Hepatocyte (in vitro differentiated cells): ENCODE results near the gene BCAP29. TPM values are rescaled to one million over a fixed set of nuclear protein-coding genes. Genes with fewer than 3 reads are reported as not detected.

ENCODE experiments used
- DNase-seq: peaks from one replicate; pipeline ENCODE4 v3.0.0-alpha.2; 2016; ENCODE audit warnings: low spot score
- H2AFZ ChIP-seq: fragments of 200-600 bp; sonication (generic); 2 replicates; pipeline ENCODE4 v1.6.0; 2016; ENCODE audit warnings: antibody characterized with exemption, mild to moderate bottlenecking
- H3K27ac ChIP-seq: fragments of 200-600 bp; sonication (generic); 2 replicates; pipeline ENCODE4 v1.5.1; 2016; ENCODE audit warnings: mild to moderate bottlenecking
- H3K27me3 ChIP-seq: fragments of 200-600 bp; sonication (generic); 2 replicates; pipeline ENCODE4 v1.6.1; 2016
- H3K36me3 ChIP-seq: fragments of 200-600 bp; sonication (generic); replicated peaks from 2 replicates; pipeline ENCODE4 v1.5.1; 2016; ENCODE audit warnings: low read depth; ENCODE audit not compliant: insufficient read depth
- H3K4me1 ChIP-seq: fragments of 200-600 bp; sonication (generic); 2 replicates; pipeline ENCODE4 v1.5.1; 2016; ENCODE audit warnings: mild to moderate bottlenecking, moderate library complexity; ENCODE audit not compliant: insufficient read depth
- H3K4me2 ChIP-seq: fragments of 200-600 bp; sonication (generic); 2 replicates; pipeline ENCODE4 v1.6.0; 2016
- H3K4me3 ChIP-seq: fragments of 200-600 bp; sonication (generic); 2 replicates; pipeline ENCODE4 v1.5.1; 2016; ENCODE audit warnings: mild to moderate bottlenecking
- H3K79me2 ChIP-seq: fragments of 200-600 bp; sonication (generic); 2 replicates; pipeline ENCODE4 v1.6.0; 2017; ENCODE audit warnings: mild to moderate bottlenecking
- H3K9me2 ChIP-seq: fragments of 200-600 bp; sonication (generic); replicated peaks from 2 replicates; pipeline ENCODE4 v1.6.0; 2017; ENCODE audit warnings: mild to moderate bottlenecking; ENCODE audit not compliant: insufficient read depth
- H3K9me3 ChIP-seq: fragments of 200-600 bp; sonication (generic); 2 replicates; pipeline ENCODE4 v1.5.1; 2016; ENCODE audit warnings: low read depth, mild to moderate bottlenecking
- H4K20me1 ChIP-seq: fragments of 200-600 bp; sonication (generic); 2 replicates; pipeline ENCODE4 v1.6.0; 2016; ENCODE audit warnings: mild to moderate bottlenecking; ENCODE audit not compliant: insufficient read depth, poor library complexity, severe bottlenecking
- CTCF ChIP-seq: fragments of 200-600 bp; sonication (generic); IDR thresholded peaks from 2 replicates; pipeline ENCODE4 v1.5.1; 2016; ENCODE audit warnings: antibody characterized with exemption, mild to moderate bottlenecking; ENCODE audit not compliant: poor library complexity
- EZH2 ChIP-seq: fragments of 200-600 bp; sonication (generic); IDR thresholded peaks from 2 replicates; pipeline ENCODE4 v1.6.1; 2016; ENCODE audit warnings: antibody characterized with exemption, mild to moderate bottlenecking, borderline replicate concordance
- EZH2phosphoT487 ChIP-seq: fragments of 200-600 bp; sonication (generic); IDR thresholded peaks from one replicate; pipeline ENCODE4 v1.6.1; 2018; ENCODE audit warnings: antibody characterized with exemption, mild to moderate bottlenecking, low read depth, moderate library complexity; ENCODE audit not compliant: unreplicated experiment, severe bottlenecking
- WGBS: methylation state at CpG from one replicate; pipeline ENCODE4 v1.1.6; 2016; ENCODE audit warnings: low lambda C conversion rate; ENCODE audit errors: missing lambda C conversion rate; 5-methylcytosine and 5-hydroxymethylcytosine counted together
- polyA plus RNA-seq: library from polyadenylated mRNA; unstranded; fragments of >200 nt; fragmentation: Nextera tagmentation; extraction: Ambion mirVana; gene quantifications from 2 replicates; pipeline ENCODE4 v1.2.1, GENCODE V29; 2016
- total RNA-seq: library from RNA; depleted of rRNA; stranded (reverse); fragments of >200 nt; gene quantifications from 2 replicates; pipeline ENCODE4 v1.2.3, GENCODE V29; 2014

Gene BCAP29
- total and polyA plus RNA-seq, 2 experiments from 2014 or later: 35.1 to 76.6 TPM

GRCh38 chr7:107622894-107623293, 42.8 kb downstream of the BCAP29 start:
- H4K20me1 ChIP-seq: no peaks in the 10 kb centered on the region
- TF ChIP-seq EZH2: no peak
- TF ChIP-seq CTCF: no peak
- TF ChIP-seq EZH2phosphoT487: no peak
- no peaks in the 10 kb centered on the region for H3K36me3 ChIP-seq
- no peak overlapping the region for H2AFZ ChIP-seq
- no peaks in the 10 kb centered on the region for H3K4me1 ChIP-seq
- H3K79me2 ChIP-seq: no peaks in the 10 kb centered on the region
- DNase-seq: no peak
- H3K27ac ChIP-seq: no peak overlapping the region
- no peaks in the 10 kb centered on the region for H3K27me3 ChIP-seq
- H3K9me3 ChIP-seq: no peaks in the 10 kb centered on the region
- H3K9me2 ChIP-seq: no peaks in the 10 kb centered on the region
- H3K4me3 ChIP-seq: no peak overlapping the region
- H3K4me2 ChIP-seq: no peak overlapping the region
- WGBS: 85% methylated on average over 2 of the region's 2 CpGs

DNA sequence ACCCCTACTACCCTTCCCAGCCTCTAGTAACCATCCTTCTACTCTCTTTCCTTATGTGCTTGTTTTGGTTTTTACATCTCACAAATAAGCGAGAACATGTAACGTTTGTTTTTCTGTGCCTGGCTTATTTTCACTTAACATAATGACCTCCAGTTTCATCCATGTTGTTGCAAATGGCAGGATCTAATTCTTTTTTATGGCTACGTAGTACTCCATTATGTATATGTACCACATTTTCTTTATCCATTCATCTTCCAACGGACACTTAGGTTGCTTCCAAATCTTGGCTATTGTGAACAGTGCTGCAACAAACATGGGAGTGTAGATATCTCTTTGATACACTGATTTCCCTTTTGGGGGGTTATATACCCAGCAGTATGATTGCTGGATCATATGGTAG, 47.0 kb downstream of the BCAP29 start:
- Histone ChIP-seq H3K27ac (no peak overlapping the region), H3K4me2 (no peak overlapping the region), H3K4me1 (no peaks in the 10 kb centered on the region), H3K4me3 (no peak overlapping the region), H4K20me1 (no peaks in the 10 kb centered on the region), H3K9me2 (no peaks in the 10 kb centered on the region), H3K9me3 (no peaks in the 10 kb centered on the region), H2AFZ (no peak overlapping the region), H3K79me2 (no peaks in the 10 kb centered on the region), H3K27me3 (no peaks in the 10 kb centered on the region), H3K36me3 (no peaks in the 10 kb centered on the region)
- DNase-seq: no peak
- TF ChIP-seq EZH2phosphoT487: no peak
- no peak for TF ChIP-seq EZH2
- TF ChIP-seq CTCF: no peak
- 95% methylated on average over 4 of the region's 4 CpGs for WGBS

DNA sequence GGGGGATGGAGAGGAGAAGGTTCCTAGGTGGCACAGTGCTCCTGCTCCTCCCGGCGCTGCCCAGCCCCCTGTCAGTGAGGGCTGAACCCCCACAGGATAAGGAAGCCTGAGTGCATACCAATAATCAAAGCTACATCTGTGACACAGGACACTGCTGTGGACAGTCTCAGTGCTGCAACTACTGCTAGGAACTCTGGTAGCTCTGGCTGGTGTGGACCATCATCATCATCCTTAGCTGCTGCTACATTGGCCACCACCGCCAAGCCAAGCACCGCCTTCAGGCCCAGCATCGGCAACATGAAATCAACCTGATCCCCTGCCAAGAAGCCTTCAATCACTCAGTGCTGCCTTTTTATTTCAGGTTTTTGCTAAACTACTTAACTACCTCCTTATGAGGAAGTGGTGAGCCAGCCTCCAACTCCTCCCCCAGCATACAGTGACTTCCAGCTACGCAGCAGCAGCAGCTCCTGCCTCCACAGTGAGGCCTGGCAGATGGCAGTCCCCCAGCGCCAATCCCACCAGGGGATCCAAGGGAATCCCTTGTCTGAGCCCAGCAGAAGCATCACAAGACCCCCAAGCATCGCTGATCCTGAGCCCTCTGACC, 48.5 kb downstream of the BCAP29 start:
- H3K9me3 ChIP-seq: no peaks in the 10 kb centered on the region
- H3K79me2 ChIP-seq: no peaks in the 10 kb centered on the region
- 95% methylated on average over 8 of the region's 8 CpGs for WGBS
- no peak for DNase-seq
- H3K36me3 ChIP-seq: no peaks in the 10 kb centered on the region
- H3K9me2 ChIP-seq: no peaks in the 10 kb centered on the region
- H3K27me3 ChIP-seq: no peaks in the 10 kb centered on the region
- H3K4me1 ChIP-seq: no peaks in the 10 kb centered on the region
- no peaks in the 10 kb centered on the region for H4K20me1 ChIP-seq
- TF ChIP-seq CTCF (no peak), EZH2phosphoT487 (no peak), EZH2 (no peak)
- H3K4me3 ChIP-seq: no peak overlapping the region
- no peak overlapping the region for H3K4me2 ChIP-seq
- no peak overlapping the region for H3K27ac ChIP-seq
- H2AFZ ChIP-seq: no peak overlapping the region
